Measurements from ENCODE around the gene GPR148. TPM values are rescaled to one million over a fixed set of nuclear protein-coding genes. Genes with fewer than 3 reads are reported as not detected.
A peak's percentile ranks its signal among the peaks of the same experiment; 100 is the strongest.

GPR148 gene
- total and polyA plus RNA-seq, 4 donors: not detected

GRCh38 chr2:130756053-130756873, 27.4 kb downstream of the GPR148 start:
- TF ChIP-seq, protein P1, sequence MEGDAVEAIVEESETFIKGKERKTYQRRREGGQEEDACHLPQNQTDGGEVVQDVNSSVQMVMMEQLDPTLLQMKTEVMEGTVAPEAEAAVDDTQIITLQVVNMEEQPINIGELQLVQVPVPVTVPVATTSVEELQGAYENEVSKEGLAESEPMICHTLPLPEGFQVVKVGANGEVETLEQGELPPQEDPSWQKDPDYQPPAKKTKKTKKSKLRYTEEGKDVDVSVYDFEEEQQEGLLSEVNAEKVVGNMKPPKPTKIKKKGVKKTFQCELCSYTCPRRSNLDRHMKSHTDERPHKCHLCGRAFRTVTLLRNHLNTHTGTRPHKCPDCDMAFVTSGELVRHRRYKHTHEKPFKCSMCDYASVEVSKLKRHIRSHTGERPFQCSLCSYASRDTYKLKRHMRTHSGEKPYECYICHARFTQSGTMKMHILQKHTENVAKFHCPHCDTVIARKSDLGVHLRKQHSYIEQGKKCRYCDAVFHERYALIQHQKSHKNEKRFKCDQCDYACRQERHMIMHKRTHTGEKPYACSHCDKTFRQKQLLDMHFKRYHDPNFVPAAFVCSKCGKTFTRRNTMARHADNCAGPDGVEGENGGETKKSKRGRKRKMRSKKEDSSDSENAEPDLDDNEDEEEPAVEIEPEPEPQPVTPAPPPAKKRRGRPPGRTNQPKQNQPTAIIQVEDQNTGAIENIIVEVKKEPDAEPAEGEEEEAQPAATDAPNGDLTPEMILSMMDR (IDR thresholded peaks at IDR 0.05; ENCODE audit: control extremely low read depth, extremely low read depth): no peak
- Histone ChIP-seq H3K36me3 (ENCODE audit: control insufficient read depth in 4 of 4, insufficient read depth in 4 of 4, low read length in 4 of 4) (no peaks in the 10 kb centered on the region), H3K4me3 (peak overlapping the region; percentile 1), H3K9ac (ENCODE audit: insufficient read depth in 1 of 2, low read length in 2 of 2) (no peak overlapping the region), H3K4me1 (ENCODE audit: control insufficient read depth in 5 of 5, insufficient read depth in 5 of 5, low read length in 5 of 5) (peaks cover 0 to 3% (median 0%) of the 10 kb centered on the region in 5 donors), H3K9me3 (ENCODE audit: control insufficient read depth in 4 of 4, insufficient read depth in 3 of 4, low read length in 3 of 4) (peaks cover 0 to 7% (median 0%) of the 10 kb centered on the region in 4 donors), H3K27me3 (ENCODE audit: control insufficient read depth in 3 of 3, insufficient read depth in 3 of 3, low read length in 2 of 3) (peaks cover 11 to 37% (median 21%) of the 10 kb centered on the region in 3 donors), H3K27ac (ENCODE audit: low read depth in 1 of 2, low read length in 1 of 2) (no peak overlapping the region)
- WGBS, 2 donors: 2 to 4% methylated on average over 61 to 80 of the region's 80 CpGs
- DNase-seq (peak; percentile 40 to 66 (median 54)), ATAC-seq (ENCODE audit: insufficient read depth, low FRiP score) (peak; percentile 50)

- H3K9ac ChIP-seq (ENCODE audit: insufficient read depth in 1 of 2, low read length in 2 of 2): no peak overlapping the region
- DNase-seq: no peak
- no peak overlapping the region for H3K4me3 ChIP-seq
- no peak for ATAC-seq (ENCODE audit: insufficient read depth, low FRiP score)
- H3K36me3 ChIP-seq (ENCODE audit: control insufficient read depth in 4 of 4, insufficient read depth in 4 of 4, low read length in 4 of 4): no peaks in the 10 kb centered on the region
- H3K27ac ChIP-seq (ENCODE audit: low read depth in 1 of 2, low read length in 1 of 2): no peak overlapping the region
- TF ChIP-seq, protein P1 (IDR thresholded peaks at IDR 0.05; ENCODE audit: control extremely low read depth, extremely low read depth): no peak
- peaks cover 11 to 37% (median 21%) of the 10 kb centered on the region in 3 donors for H3K27me3 ChIP-seq (ENCODE audit: control insufficient read depth in 3 of 3, insufficient read depth in 3 of 3, low read length in 2 of 3)
- peaks cover 0 to 7% (median 0%) of the 10 kb centered on the region in 4 donors for H3K9me3 ChIP-seq (ENCODE audit: control insufficient read depth in 4 of 4, insufficient read depth in 3 of 4, low read length in 3 of 4)
- H3K4me1 ChIP-seq (ENCODE audit: control insufficient read depth in 5 of 5, insufficient read depth in 5 of 5, low read length in 5 of 5): peaks cover 0 to 3% (median 0%) of the 10 kb centered on the region in 5 donors
- 34 to 37% methylated on average over 16 of the region's 16 CpGs for WGBS, 2 donors
Observed at GRCh38 chr2:130756874-130757668, 28.2 kb downstream of the GPR148 start.

GRCh38 chr2:130759906-130760753, 31.3 kb downstream of the GPR148 start:
- Histone ChIP-seq H3K27me3 (ENCODE audit: control insufficient read depth in 3 of 3, insufficient read depth in 3 of 3, low read length in 2 of 3) (peaks cover 9 to 27% (median 18%) of the 10 kb centered on the region in 3 donors), H3K36me3 (ENCODE audit: control insufficient read depth in 4 of 4, insufficient read depth in 4 of 4, low read length in 4 of 4) (no peaks in the 10 kb centered on the region), H3K4me1 (ENCODE audit: control insufficient read depth in 5 of 5, insufficient read depth in 5 of 5, low read length in 5 of 5) (peaks cover 0 to 3% (median 0%) of the 10 kb centered on the region in 5 donors), H3K9me3 (ENCODE audit: control insufficient read depth in 4 of 4, insufficient read depth in 3 of 4, low read length in 3 of 4) (peaks cover 0 to 7% (median 0%) of the 10 kb centered on the region in 4 donors), H3K4me3 (no peak overlapping the region), H3K27ac (ENCODE audit: low read depth in 1 of 2, low read length in 1 of 2) (no peak overlapping the region), H3K9ac (ENCODE audit: insufficient read depth in 1 of 2, low read length in 2 of 2) (no peak overlapping the region)
- 67 to 75% methylated on average over 10 of the region's 10 CpGs for WGBS, 2 donors
- ATAC-seq (ENCODE audit: insufficient read depth, low FRiP score) (no peak), DNase-seq (no peak)
- TF ChIP-seq, protein P1 (IDR thresholded peaks at IDR 0.05; ENCODE audit: control extremely low read depth, extremely low read depth): no peak
